Measurements from ENCODE around the gene SEC16A.

The SEC16A gene

GRCh38 chr9:136499935-136500910, 17.4 kb upstream of the SEC16A start:
- DNase-seq: no peak

- DNase-seq: no peak
Measured at GRCh38 chr9:136499071-136499934, 16.5 kb upstream of the SEC16A start.

GRCh38 chr9:136497916-136498695, 15.3 kb upstream of the SEC16A start:
- DNase-seq: no peak

- DNase-seq: no peak
Measured at GRCh38 chr9:136496801-136497620, 14.2 kb upstream of the SEC16A start.

GRCh38 chr9:136496181-136496580, 13.3 kb upstream of the SEC16A start:
- DNase-seq: no peak

- no peak for DNase-seq
Measured at GRCh38 chr9:136495238-136495800, 12.5 kb upstream of the SEC16A start.

GRCh38 chr9:136494531-136495215, 11.8 kb upstream of the SEC16A start:
- DNase-seq: no peak

- DNase-seq: no peak
Measured at GRCh38 chr9:136494012-136494411, 11.2 kb upstream of the SEC16A start.

- no peak for DNase-seq
Measured at GRCh38 chr9:136493567-136493971, 10.7 kb upstream of the SEC16A start.

- no peak for DNase-seq
Measured at GRCh38 chr9:136492978-136493522, 10.2 kb upstream of the SEC16A start.

GRCh38 chr9:136489731-136490130, 6.9 kb upstream of the SEC16A start:
- DNase-seq: no peak

GRCh38 chr9:136488247-136489214, 5.7 kb upstream of the SEC16A start:
- peak; percentile 77 for DNase-seq

GRCh38 chr9:136487672-136488071, 4.8 kb upstream of the SEC16A start:
- DNase-seq: no peak

- DNase-seq: no peak
Measured at GRCh38 chr9:136486823-136487620, 4.2 kb upstream of the SEC16A start.

GRCh38 chr9:136486131-136486530, 3.3 kb upstream of the SEC16A start:
- no peak for DNase-seq

- DNase-seq: peak; percentile 81
Measured at GRCh38 chr9:136485049-136486045, 2.5 kb upstream of the SEC16A start.
